ENCODE data around the gene LAMTOR4.

- TF ChIP-seq EZH2 (IDR thresholded peaks at IDR 0.05; ENCODE audit: insufficient read depth, poor library complexity, severe bottlenecking) (no peak), EZH2phosphoT487 (IDR thresholded peaks at IDR 0.05; ENCODE audit: insufficient read depth, low read depth) (no peak)
These were observed 24.2 kb upstream of the LAMTOR4 start for GRCh38 chr7:100124301-100125230.
